22Rv1 (cell line): ENCODE results near the gene CRIP2.

Source experiments
- ZFX ChIP-seq: fragments of 450-650 bp; IDR thresholded peaks from 2 replicates; pipeline ENCODE4 v1.6.1; 2017; ENCODE audit warnings: antibody characterized with exemption, borderline replicate concordance
- TF ChIP-seq, protein P1 (sequence below): fragments of 450-650 bp; IDR thresholded peaks from 2 replicates; pipeline ENCODE4 v1.5.1; 2017; ENCODE audit warnings: mild to moderate bottlenecking

DNA sequence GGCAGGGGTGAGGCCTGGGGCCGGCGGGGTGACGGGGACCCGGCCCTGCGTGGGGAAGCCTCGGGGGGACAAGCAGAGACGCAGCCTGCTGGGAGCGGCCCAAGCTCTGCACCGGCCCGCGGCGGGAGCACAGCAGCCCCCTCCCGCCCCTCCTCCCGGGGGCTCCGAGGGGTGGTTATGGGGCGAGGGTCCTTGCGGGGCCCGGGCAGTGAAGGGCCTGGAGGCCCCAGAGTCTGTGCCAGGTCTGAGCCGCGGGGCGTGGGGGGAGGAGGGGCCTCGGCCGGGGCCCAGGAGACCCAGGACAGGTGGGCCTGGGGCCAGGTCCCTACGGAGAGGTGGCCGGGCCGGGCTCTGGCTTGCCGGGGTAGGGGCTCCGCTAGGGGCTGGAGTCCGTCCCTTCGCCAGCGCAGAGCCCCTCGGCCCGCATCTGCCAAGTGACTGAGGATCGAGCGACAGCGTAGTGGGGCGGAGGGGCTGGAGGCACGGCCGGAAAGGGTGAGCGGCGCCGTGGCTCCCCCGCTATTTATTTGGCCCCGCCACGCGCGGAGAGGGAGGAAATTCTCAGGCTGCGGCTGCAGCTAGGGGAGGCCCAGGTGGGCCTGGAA is 52.3 kb downstream of the CRIP2 start:
- TF ChIP-seq, protein P1, sequence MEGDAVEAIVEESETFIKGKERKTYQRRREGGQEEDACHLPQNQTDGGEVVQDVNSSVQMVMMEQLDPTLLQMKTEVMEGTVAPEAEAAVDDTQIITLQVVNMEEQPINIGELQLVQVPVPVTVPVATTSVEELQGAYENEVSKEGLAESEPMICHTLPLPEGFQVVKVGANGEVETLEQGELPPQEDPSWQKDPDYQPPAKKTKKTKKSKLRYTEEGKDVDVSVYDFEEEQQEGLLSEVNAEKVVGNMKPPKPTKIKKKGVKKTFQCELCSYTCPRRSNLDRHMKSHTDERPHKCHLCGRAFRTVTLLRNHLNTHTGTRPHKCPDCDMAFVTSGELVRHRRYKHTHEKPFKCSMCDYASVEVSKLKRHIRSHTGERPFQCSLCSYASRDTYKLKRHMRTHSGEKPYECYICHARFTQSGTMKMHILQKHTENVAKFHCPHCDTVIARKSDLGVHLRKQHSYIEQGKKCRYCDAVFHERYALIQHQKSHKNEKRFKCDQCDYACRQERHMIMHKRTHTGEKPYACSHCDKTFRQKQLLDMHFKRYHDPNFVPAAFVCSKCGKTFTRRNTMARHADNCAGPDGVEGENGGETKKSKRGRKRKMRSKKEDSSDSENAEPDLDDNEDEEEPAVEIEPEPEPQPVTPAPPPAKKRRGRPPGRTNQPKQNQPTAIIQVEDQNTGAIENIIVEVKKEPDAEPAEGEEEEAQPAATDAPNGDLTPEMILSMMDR, result no peak
- no peak for TF ChIP-seq ZFX
